Measurements from ENCODE around the gene MYO5B.
"Not testable (repeated sequence)": the region's sequence is repeated elsewhere in the genome, so short reads cannot be mapped to it uniquely, and the experiment has no call there.

Gene MYO5B

GRCh38 chr18:49814147-49814499 lies 380.8 kb downstream of the MYO5B start:
- DNase-seq, result peak; percentile 24

GRCh38 chr18:49813319-49814146 lies 381.4 kb downstream of the MYO5B start, which contains the start of gene ACAA2:
ACAA2 (minus strand) TSS chr18:49813533; CDS start chr18:49813484, 49 bp downstream.
- DNase-seq, result peak; percentile 70

- peak; percentile 31 for DNase-seq
Observed at GRCh38 chr18:49813069-49813318, 382.0 kb downstream of the MYO5B start.

GRCh38 chr18:49812286-49813068 lies 382.5 kb downstream of the MYO5B start:
- no peak for DNase-seq

GRCh38 chr18:49811151-49811938 lies 383.6 kb downstream of the MYO5B start:
- DNase-seq, result no peak

- DNase-seq, result not testable (repeated sequence)
Observed at GRCh38 chr18:49808553-49809191, 386.3 kb downstream of the MYO5B start.

- no peak for DNase-seq
Observed at GRCh38 chr18:49804096-49804495, 390.9 kb downstream of the MYO5B start.

GRCh38 chr18:49802623-49803022 lies 392.3 kb downstream of the MYO5B start:
- no peak for DNase-seq

DNA sequence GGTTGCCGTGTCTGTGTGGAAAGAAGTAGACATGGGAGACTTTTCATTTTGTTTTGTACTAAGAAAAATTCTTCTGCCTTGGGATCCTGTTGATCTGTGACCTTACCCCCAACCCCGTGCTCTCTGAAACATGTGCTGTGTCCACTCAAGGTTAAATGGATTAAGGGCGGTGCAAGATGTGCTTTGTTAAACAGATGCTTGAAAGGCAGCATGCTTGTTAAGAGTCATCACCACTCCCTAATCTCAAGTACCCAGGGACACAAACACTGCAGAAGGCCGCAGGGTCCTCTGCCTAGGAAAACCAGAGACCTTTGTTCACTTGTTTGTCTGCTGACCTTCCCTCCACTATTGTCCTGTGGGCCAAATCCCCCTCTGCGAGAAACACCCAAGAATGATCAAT lies 394.5 kb downstream of the MYO5B start:
- DNase-seq, result not testable (repeated sequence)

DNA sequence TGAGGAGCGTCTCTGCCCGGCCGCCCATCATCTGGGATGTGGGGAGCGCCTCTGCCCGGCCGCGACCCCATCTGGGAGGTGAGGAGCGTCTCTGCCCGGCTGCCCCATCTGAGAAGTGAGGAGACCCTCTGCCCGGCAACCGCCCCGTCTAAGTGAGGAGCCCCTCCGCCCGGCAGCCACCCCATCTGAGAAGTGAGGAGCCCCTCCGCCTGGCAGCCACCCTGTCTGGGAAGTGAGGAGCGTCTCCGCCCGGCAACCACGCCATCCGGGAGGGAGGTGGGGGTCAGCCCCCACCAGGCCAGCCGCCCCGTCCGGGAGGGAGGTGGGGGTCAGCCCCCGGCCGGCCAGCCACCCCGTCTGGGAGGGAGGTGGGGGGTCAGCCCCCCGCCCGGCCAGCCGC lies 395.1 kb downstream of the MYO5B start:
- not testable (repeated sequence) for DNase-seq

- no peak for DNase-seq
Observed at GRCh38 chr18:49798001-49798400, 396.9 kb downstream of the MYO5B start.

- DNase-seq, result no peak
Observed at GRCh38 chr18:49795612-49796552, 399.1 kb downstream of the MYO5B start.

DNA sequence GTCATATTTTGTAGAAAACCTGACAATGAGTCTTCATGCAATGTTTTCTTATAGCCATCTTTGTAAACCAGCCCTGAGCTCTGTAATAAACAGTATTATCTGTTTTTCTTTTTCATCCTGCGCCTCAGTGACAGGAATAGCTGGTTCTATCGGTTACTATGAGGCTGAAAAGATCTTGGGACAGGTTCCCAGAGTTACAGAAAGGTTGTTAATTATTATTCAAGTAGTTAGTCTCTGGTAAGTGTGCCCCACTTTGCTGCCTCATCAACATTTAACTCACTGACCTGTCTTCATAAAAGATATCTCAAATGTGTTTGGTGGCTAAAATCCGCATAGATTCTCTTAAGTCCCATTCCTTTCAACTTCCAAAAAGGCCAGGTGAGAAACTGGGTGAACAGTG lies 400.2 kb downstream of the MYO5B start:
- no peak for DNase-seq

GRCh38 chr18:49789560-49790134 lies 405.3 kb downstream of the MYO5B start:
- not testable (repeated sequence) for DNase-seq

DNA sequence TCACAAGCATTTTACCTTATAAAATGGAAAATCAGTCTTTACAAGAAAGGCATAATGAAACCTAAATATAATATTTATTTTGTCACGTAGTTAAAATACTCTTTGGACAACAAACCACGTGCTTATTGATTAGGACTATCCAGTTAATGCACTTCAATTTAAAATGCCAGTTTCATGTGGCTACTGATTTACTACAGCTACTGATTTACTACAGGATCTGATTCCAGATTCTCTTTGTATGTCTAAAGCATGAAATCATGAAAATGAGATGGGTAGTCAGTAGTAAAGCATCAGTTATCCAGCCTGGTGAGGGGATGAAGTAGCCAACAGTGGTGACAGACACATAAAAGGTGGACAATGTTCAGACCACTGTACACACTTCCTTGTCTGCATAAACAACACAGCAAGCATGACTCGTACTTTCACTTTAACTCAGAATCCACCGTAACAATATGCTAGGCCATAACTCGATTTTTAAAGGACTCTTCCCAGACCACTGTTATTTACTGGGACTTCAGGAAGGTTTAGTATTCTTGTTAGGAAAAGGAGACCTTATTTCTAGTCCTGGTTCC lies 406.5 kb downstream of the MYO5B start:
- no peak for DNase-seq

GRCh38 chr18:49786019-49786720 lies 408.8 kb downstream of the MYO5B start:
- no peak for DNase-seq

- no peak for DNase-seq
Observed at GRCh38 chr18:49784427-49785185, 410.3 kb downstream of the MYO5B start.

DNA sequence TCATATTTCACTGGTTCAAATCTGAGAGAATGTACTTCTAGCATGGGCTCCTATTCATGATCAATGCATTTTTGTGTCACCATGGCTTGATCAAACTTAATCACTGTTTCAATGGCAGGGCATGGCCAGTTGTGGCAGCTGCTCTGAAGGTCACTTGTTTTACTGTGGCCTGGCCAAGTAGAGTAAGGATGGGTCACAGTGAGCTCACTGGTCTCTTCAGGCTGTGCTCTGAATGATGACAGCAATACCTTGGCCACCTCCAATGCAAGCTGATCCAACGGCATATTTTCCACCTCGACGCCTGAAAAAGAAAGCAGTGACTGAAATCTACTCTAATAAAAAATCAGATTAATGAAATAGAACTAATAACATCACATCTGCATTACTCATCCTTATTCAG lies 411.3 kb downstream of the MYO5B start:
- not testable (repeated sequence) for DNase-seq

- no peak for DNase-seq
Observed at GRCh38 chr18:49778826-49779465, 416.0 kb downstream of the MYO5B start.
